ENCODE data around the gene ELMO1.

Gene ELMO1

GRCh38 chr7:37079420-37079819 lies 369.2 kb downstream of the ELMO1 start:
- DNase-seq = no peak

- no peak for DNase-seq
These were observed 372.0 kb downstream of the ELMO1 start for GRCh38 chr7:37076668-37077067.

GRCh38 chr7:37074370-37074769 lies 374.3 kb downstream of the ELMO1 start:
- no peak for DNase-seq

- DNase-seq = no peak
These were observed 377.5 kb downstream of the ELMO1 start for GRCh38 chr7:37071124-37071523.

- DNase-seq = no peak
These were observed 378.2 kb downstream of the ELMO1 start for GRCh38 chr7:37070471-37070870.

GRCh38 chr7:37070031-37070430 lies 378.6 kb downstream of the ELMO1 start:
- DNase-seq = no peak

- DNase-seq = no peak
These were observed 379.3 kb downstream of the ELMO1 start for GRCh38 chr7:37069336-37069735.

GRCh38 chr7:37068902-37069301 lies 379.8 kb downstream of the ELMO1 start:
- no peak for DNase-seq

- DNase-seq = no peak
These were observed 380.6 kb downstream of the ELMO1 start for GRCh38 chr7:37068038-37068437.

- peak; percentile 12 for DNase-seq
These were observed 382.8 kb downstream of the ELMO1 start for GRCh38 chr7:37065779-37066271.

GRCh38 chr7:37062560-37062859 lies 386.2 kb downstream of the ELMO1 start:
- no peak for DNase-seq

- DNase-seq = no peak
These were observed 386.7 kb downstream of the ELMO1 start for GRCh38 chr7:37061849-37062559.

- no peak for DNase-seq
These were observed 392.3 kb downstream of the ELMO1 start for GRCh38 chr7:37056234-37056912.

- DNase-seq = no peak
These were observed 393.9 kb downstream of the ELMO1 start for GRCh38 chr7:37054624-37055241.

- peak; percentile 29 for DNase-seq
These were observed 396.0 kb downstream of the ELMO1 start for GRCh38 chr7:37052705-37053104.

GRCh38 chr7:37050801-37051200 lies 397.9 kb downstream of the ELMO1 start:
- no peak for DNase-seq

- DNase-seq = no peak
These were observed 400.0 kb downstream of the ELMO1 start for GRCh38 chr7:37048674-37049073.

- DNase-seq = no peak
These were observed 401.4 kb downstream of the ELMO1 start for GRCh38 chr7:37047260-37047659.

- DNase-seq = no peak
These were observed 402.1 kb downstream of the ELMO1 start for GRCh38 chr7:37046531-37047079.

- peak; percentile 35 for DNase-seq
These were observed 402.9 kb downstream of the ELMO1 start for GRCh38 chr7:37045681-37046179.

GRCh38 chr7:37041461-37041860 lies 407.2 kb downstream of the ELMO1 start:
- no peak for DNase-seq

- no peak for DNase-seq
These were observed 408.3 kb downstream of the ELMO1 start for GRCh38 chr7:37040330-37040729.

- no peak for DNase-seq
These were observed 409.4 kb downstream of the ELMO1 start for GRCh38 chr7:37039131-37039749.
